ENCODE results near the gene ZNF675. TPM values are rescaled to one million over a fixed set of nuclear protein-coding genes. Genes with fewer than 3 reads are reported as not detected.
"Not testable (repeated sequence)": the region's sequence is repeated elsewhere in the genome, so short reads cannot be mapped to it uniquely, and the experiment has no call there.

ZNF675 gene
- total RNA-seq, 4 donors from 2014 or later, result 15.3 to 29.3 (median 21.5) TPM

DNA sequence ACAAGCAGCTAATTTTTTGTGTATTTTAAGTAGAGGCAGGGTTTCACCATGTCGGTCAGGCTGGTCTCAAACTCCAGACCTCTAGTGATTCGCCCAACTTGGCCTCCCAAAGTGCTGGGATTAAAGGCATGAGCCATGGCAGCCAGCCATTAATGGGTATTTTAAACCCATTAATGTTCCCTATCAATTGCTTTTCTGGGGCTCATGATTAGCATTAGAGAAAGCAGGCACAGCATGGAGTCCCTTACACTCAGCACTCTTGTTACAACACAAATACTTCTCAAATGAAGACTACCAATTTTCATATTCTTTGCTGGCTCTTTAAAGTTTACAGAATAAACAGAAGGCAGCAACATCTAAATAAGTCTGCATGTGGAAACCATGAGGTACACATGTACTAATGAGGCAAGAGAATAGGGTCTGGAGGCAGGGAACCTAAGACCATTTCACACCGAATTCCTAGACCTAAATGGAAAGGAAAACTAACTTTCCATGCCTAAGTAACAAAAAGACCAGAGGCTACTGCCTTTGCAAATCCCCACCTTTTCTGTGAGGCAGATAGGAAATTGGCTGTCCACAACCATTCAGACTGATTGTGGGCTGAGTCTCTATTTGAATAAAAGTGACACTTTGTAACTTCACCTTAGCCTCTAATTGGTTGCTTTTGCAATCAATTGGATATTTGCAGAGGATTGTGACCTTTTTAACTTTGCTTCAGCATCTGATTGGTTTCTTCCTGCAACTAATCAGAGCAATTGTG lies 21.2 kb downstream of the ZNF675 start:
- TF ChIP-seq POLR2A (IDR thresholded peaks at IDR 0.05), result no peak
- TF ChIP-seq, protein P1, sequence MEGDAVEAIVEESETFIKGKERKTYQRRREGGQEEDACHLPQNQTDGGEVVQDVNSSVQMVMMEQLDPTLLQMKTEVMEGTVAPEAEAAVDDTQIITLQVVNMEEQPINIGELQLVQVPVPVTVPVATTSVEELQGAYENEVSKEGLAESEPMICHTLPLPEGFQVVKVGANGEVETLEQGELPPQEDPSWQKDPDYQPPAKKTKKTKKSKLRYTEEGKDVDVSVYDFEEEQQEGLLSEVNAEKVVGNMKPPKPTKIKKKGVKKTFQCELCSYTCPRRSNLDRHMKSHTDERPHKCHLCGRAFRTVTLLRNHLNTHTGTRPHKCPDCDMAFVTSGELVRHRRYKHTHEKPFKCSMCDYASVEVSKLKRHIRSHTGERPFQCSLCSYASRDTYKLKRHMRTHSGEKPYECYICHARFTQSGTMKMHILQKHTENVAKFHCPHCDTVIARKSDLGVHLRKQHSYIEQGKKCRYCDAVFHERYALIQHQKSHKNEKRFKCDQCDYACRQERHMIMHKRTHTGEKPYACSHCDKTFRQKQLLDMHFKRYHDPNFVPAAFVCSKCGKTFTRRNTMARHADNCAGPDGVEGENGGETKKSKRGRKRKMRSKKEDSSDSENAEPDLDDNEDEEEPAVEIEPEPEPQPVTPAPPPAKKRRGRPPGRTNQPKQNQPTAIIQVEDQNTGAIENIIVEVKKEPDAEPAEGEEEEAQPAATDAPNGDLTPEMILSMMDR (IDR thresholded peaks at IDR 0.05), result no peak
- WGBS, 2 donors, result 48 to 49% methylated on average over 3 of the region's 3 CpGs
- no peak for DNase-seq (ENCODE audit: low spot score in 2 of 2)
- intact Hi-C loops (cut with DNase I; ENCODE audit: low total_unique reads), result no loop called here
- no peak overlapping the region for H3K4me3 ChIP-seq (ENCODE audit: low read depth, poor library complexity, severe bottlenecking)

DNA sequence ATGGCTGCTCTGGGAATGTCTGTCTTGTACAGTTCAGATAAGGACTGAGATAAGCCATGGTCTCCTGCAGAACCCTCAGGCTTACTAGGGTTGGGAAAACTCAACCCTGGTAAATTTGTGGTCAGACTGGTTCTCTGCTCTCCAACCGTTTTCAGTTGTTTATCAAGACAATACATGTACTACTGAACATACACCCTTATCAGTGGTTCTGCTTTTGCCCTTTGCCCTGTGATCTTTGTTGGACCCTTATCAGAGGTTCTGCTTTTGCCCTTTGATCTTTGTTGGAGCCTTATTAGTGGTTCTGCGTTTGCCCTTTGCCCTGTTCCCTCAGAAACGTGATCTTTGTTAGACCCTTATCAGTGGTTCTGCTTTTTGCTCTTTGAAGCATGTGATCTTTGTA lies 37.2 kb downstream of the ZNF675 start:
- intact Hi-C loops (cut with DNase I; ENCODE audit: low total_unique reads); DNase-seq (ENCODE audit: low spot score in 2 of 2); H3K4me3 ChIP-seq (ENCODE audit: low read depth, poor library complexity, severe bottlenecking): not testable (repeated sequence)
- WGBS, 2 donors, result 65 to 69% methylated on average over 3 of the region's 3 CpGs

Other genes with a start within 250 kb of the ZNF675 start
- gene ZNF681, start 71.7 kb upstream of the ZNF675 start, total RNA-seq, result 1 to 10 TPM; 1.5 to 3.3 (median 2.7) TPM
- gene ZNF726, start 227.7 kb upstream of the ZNF675 start, total RNA-seq, result 10 to 100 TPM in 1 of 4 donors, 1 to 10 TPM in 3; 1.5 to 12.8 (median 5.6) TPM